SK-N-SH treated with all-trans-retinoic acid at 6 μM for 48 hours (cell line): ENCODE measurements around the gene SMYD3.

Experiments
- ESRRG ChIP-seq: fragments of 250-450 bp; sonication (Bioruptor Pico); IDR thresholded peaks from 2 replicates; pipeline ENCODE4 v1.6.1; 2021; ENCODE audit warnings: mild to moderate bottlenecking
- OSR1 ChIP-seq: fragments of 250-450 bp; sonication (Bioruptor Pico); IDR thresholded peaks from 2 replicates; pipeline ENCODE4 v1.8.0; 2022; ENCODE audit warnings: moderate library complexity, mild to moderate bottlenecking, inconsistent platforms
- SNAI2 ChIP-seq: fragments of 250-450 bp; sonication (Bioruptor Pico); IDR thresholded peaks from 2 replicates; pipeline ENCODE4 v1.5.0; 2020; ENCODE audit warnings: mild to moderate bottlenecking, moderate library complexity
- ZFP3 ChIP-seq: fragments of 250-450 bp; sonication (Bioruptor Pico); IDR thresholded peaks from 2 replicates; pipeline ENCODE4 v1.5.0; 2020; ENCODE audit warnings: mild to moderate bottlenecking, moderate library complexity
- ZFP30 ChIP-seq: fragments of 450-650 bp; formaldehyde crosslinking; IDR thresholded peaks from 2 replicates; pipeline ENCODE4 v1.5.0; 2022; ENCODE audit warnings: mild to moderate bottlenecking, moderate library complexity
- ZNF565 ChIP-seq: fragments of 450-650 bp; formaldehyde crosslinking; conservative IDR thresholded peaks from 2 replicates; pipeline ENCODE4 v1.5.0; 2020; ENCODE audit warnings: low read depth, mild to moderate bottlenecking, moderate library complexity
- ZNF8 ChIP-seq: fragments of 450-650 bp; formaldehyde crosslinking; IDR thresholded peaks from 2 replicates; pipeline ENCODE4 v1.5.0; 2020; ENCODE audit warnings: mild to moderate bottlenecking, moderate library complexity
- TF ChIP-seq, protein P1 (sequence below): fragments of 250-450 bp; sonication (Bioruptor Pico); IDR thresholded peaks from 2 replicates; pipeline ENCODE4 v1.8.0; 2020; ENCODE audit warnings: mild to moderate bottlenecking, moderate library complexity, borderline replicate concordance
- TF ChIP-seq, protein P2 (sequence below): fragments of 250-450 bp; sonication (Bioruptor Pico); IDR thresholded peaks from 2 replicates; pipeline ENCODE4 v1.8.0; 2021; ENCODE audit warnings: low read depth, mild to moderate bottlenecking, moderate library complexity, borderline replicate concordance
- TF ChIP-seq, protein P3 (sequence below): fragments of 250-450 bp; sonication (Bioruptor Pico); IDR thresholded peaks from 2 replicates; pipeline ENCODE4 v1.5.0; 2020; ENCODE audit warnings: mild to moderate bottlenecking, moderate library complexity

DNA sequence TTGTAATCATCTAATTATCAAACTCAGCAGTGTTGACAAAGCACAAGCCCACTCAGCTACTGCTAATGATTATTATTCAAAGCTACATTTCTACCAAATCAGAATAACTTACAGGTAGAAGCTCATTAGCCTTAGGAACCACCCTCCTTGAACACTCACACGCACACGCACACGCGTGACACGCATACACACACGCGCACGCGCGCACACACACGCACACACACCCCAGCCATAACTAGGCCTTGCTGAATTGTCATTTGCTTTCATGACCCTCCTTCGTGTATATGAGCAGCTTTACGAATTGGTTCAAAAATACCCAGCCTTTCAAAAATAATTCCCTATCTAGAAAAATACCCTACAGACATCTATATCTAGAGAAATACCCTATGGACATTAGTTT, 195.6 kb downstream of the SMYD3 start:
- TF ChIP-seq ZFP30 (CRISPR knock-in tag) (no peak), ZFP3 (CRISPR knock-in tag) (no peak), ZNF8 (CRISPR knock-in tag) (no peak), ESRRG (CRISPR knock-in tag) (no peak), ZNF565 (CRISPR knock-in tag) (no peak), OSR1 (CRISPR knock-in tag) (no peak), SNAI2 (no peak)
- TF ChIP-seq, protein P1, sequence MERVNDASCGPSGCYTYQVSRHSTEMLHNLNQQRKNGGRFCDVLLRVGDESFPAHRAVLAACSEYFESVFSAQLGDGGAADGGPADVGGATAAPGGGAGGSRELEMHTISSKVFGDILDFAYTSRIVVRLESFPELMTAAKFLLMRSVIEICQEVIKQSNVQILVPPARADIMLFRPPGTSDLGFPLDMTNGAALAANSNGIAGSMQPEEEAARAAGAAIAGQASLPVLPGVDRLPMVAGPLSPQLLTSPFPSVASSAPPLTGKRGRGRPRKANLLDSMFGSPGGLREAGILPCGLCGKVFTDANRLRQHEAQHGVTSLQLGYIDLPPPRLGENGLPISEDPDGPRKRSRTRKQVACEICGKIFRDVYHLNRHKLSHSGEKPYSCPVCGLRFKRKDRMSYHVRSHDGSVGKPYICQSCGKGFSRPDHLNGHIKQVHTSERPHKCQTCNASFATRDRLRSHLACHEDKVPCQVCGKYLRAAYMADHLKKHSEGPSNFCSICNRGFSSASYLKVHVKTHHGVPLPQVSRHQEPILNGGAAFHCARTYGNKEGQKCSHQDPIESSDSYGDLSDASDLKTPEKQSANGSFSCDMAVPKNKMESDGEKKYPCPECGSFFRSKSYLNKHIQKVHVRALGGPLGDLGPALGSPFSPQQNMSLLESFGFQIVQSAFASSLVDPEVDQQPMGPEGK (CRISPR knock-in tag): no peak
- TF ChIP-seq, protein P2, sequence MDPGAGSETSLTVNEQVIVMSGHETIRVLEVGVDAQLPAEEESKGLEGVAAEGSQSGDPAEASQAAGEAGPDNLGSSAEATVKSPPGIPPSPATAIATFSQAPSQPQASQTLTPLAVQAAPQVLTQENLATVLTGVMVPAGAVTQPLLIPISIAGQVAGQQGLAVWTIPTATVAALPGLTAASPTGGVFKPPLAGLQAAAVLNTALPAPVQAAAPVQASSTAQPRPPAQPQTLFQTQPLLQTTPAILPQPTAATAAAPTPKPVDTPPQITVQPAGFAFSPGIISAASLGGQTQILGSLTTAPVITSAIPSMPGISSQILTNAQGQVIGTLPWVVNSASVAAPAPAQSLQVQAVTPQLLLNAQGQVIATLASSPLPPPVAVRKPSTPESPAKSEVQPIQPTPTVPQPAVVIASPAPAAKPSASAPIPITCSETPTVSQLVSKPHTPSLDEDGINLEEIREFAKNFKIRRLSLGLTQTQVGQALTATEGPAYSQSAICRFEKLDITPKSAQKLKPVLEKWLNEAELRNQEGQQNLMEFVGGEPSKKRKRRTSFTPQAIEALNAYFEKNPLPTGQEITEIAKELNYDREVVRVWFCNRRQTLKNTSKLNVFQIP (CRISPR knock-in tag): no peak
- TF ChIP-seq, protein P3, sequence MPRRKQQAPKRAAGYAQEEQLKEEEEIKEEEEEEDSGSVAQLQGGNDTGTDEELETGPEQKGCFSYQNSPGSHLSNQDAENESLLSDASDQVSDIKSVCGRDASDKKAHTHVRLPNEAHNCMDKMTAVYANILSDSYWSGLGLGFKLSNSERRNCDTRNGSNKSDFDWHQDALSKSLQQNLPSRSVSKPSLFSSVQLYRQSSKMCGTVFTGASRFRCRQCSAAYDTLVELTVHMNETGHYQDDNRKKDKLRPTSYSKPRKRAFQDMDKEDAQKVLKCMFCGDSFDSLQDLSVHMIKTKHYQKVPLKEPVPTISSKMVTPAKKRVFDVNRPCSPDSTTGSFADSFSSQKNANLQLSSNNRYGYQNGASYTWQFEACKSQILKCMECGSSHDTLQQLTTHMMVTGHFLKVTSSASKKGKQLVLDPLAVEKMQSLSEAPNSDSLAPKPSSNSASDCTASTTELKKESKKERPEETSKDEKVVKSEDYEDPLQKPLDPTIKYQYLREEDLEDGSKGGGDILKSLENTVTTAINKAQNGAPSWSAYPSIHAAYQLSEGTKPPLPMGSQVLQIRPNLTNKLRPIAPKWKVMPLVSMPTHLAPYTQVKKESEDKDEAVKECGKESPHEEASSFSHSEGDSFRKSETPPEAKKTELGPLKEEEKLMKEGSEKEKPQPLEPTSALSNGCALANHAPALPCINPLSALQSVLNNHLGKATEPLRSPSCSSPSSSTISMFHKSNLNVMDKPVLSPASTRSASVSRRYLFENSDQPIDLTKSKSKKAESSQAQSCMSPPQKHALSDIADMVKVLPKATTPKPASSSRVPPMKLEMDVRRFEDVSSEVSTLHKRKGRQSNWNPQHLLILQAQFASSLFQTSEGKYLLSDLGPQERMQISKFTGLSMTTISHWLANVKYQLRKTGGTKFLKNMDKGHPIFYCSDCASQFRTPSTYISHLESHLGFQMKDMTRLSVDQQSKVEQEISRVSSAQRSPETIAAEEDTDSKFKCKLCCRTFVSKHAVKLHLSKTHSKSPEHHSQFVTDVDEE: no peak
